ENCODE data around the gene HRCT1.
A peak's percentile ranks its signal among the peaks of the same experiment; 100 is the strongest.

Gene HRCT1

GRCh38 chr9:35951736-35952135 lies 45.7 kb downstream of the HRCT1 start:
- Histone ChIP-seq H3K36me3 (ENCODE audit: insufficient read depth, low read length) (no peaks in the 10 kb centered on the region), H3K9ac (ENCODE audit: low read length) (no peak overlapping the region), H3K4me3 (ENCODE audit: low read depth, low read length, poor library complexity, severe bottlenecking) (no peak overlapping the region), H3K79me2 (ENCODE audit: insufficient read depth, low read length) (no peaks in the 10 kb centered on the region), H4K20me1 (ENCODE audit: insufficient read depth, low read length) (no peaks in the 10 kb centered on the region), H2AFZ (ENCODE audit: low read length) (no peak overlapping the region), H3K4me2 (ENCODE audit: low read length) (no peak overlapping the region), H3K9me3 (ENCODE audit: low read length) (no peaks in the 10 kb centered on the region), H3K9me2 (ENCODE audit: low read depth, low read length) (no peaks in the 10 kb centered on the region), H3K4me1 (ENCODE audit: insufficient read depth, low read length, severe bottlenecking) (no peaks in the 10 kb centered on the region), H3F3A (ENCODE audit: insufficient read depth, low read length) (no peaks in the 10 kb centered on the region), H3K27me3 (ENCODE audit: insufficient read depth, low read length) (no peaks in the 10 kb centered on the region), H3K27ac (ENCODE audit: low read depth, low read length, poor library complexity, severe bottlenecking) (no peak overlapping the region)
- TF ChIP-seq CTCF (IDR thresholded peaks at IDR 0.05; ENCODE audit: low read length) (no peak), EZH2 (IDR thresholded peaks at IDR 0.05; ENCODE audit: borderline replicate concordance, low read length) (no peak)

- H3K27ac ChIP-seq (ENCODE audit: low read depth, low read length, poor library complexity, severe bottlenecking) = no peak overlapping the region
- no peaks in the 10 kb centered on the region for H4K20me1 ChIP-seq (ENCODE audit: insufficient read depth, low read length)
- H3K27me3 ChIP-seq (ENCODE audit: insufficient read depth, low read length) = no peaks in the 10 kb centered on the region
- TF ChIP-seq EZH2 (IDR thresholded peaks at IDR 0.05; ENCODE audit: borderline replicate concordance, low read length) (no peak), CTCF (IDR thresholded peaks at IDR 0.05; ENCODE audit: low read length) (no peak)
- no peaks in the 10 kb centered on the region for H3K9me3 ChIP-seq (ENCODE audit: low read length)
- H3K9ac ChIP-seq (ENCODE audit: low read length) = no peak overlapping the region
- no peaks in the 10 kb centered on the region for H3K9me2 ChIP-seq (ENCODE audit: low read depth, low read length)
- H3K4me1 ChIP-seq (ENCODE audit: insufficient read depth, low read length, severe bottlenecking) = no peaks in the 10 kb centered on the region
- no peak overlapping the region for H3K4me3 ChIP-seq (ENCODE audit: low read depth, low read length, poor library complexity, severe bottlenecking)
- no peak overlapping the region for H2AFZ ChIP-seq (ENCODE audit: low read length)
- H3K79me2 ChIP-seq (ENCODE audit: insufficient read depth, low read length) = no peaks in the 10 kb centered on the region
- H3K4me2 ChIP-seq (ENCODE audit: low read length) = no peak overlapping the region
- H3F3A ChIP-seq (ENCODE audit: insufficient read depth, low read length) = no peaks in the 10 kb centered on the region
- no peaks in the 10 kb centered on the region for H3K36me3 ChIP-seq (ENCODE audit: insufficient read depth, low read length)
Measured at GRCh38 chr9:35952526-35953191, 46.7 kb downstream of the HRCT1 start.

- no peaks in the 10 kb centered on the region for H3K79me2 ChIP-seq (ENCODE audit: insufficient read depth, low read length)
- no peaks in the 10 kb centered on the region for H3K36me3 ChIP-seq (ENCODE audit: insufficient read depth, low read length)
- no peaks in the 10 kb centered on the region for H3K9me2 ChIP-seq (ENCODE audit: low read depth, low read length)
- H3F3A ChIP-seq (ENCODE audit: insufficient read depth, low read length) = no peaks in the 10 kb centered on the region
- TF ChIP-seq EZH2 (IDR thresholded peaks at IDR 0.05; ENCODE audit: borderline replicate concordance, low read length) = no peak
- peak; percentile 86 for TF ChIP-seq CTCF (IDR thresholded peaks at IDR 0.05; ENCODE audit: low read length)
- H3K4me1 ChIP-seq (ENCODE audit: insufficient read depth, low read length, severe bottlenecking) = no peaks in the 10 kb centered on the region
- H3K9me3 ChIP-seq (ENCODE audit: low read length) = no peaks in the 10 kb centered on the region
- no peak overlapping the region for H3K27ac ChIP-seq (ENCODE audit: low read depth, low read length, poor library complexity, severe bottlenecking)
- H3K4me2 ChIP-seq (ENCODE audit: low read length) = no peak overlapping the region
- H3K4me3 ChIP-seq (ENCODE audit: low read depth, low read length, poor library complexity, severe bottlenecking) = no peak overlapping the region
- H3K27me3 ChIP-seq (ENCODE audit: insufficient read depth, low read length) = no peaks in the 10 kb centered on the region
- no peak overlapping the region for H3K9ac ChIP-seq (ENCODE audit: low read length)
- no peaks in the 10 kb centered on the region for H4K20me1 ChIP-seq (ENCODE audit: insufficient read depth, low read length)
- H2AFZ ChIP-seq (ENCODE audit: low read length) = no peak overlapping the region
Measured at GRCh38 chr9:35954942-35955546, 49.0 kb downstream of the HRCT1 start.

All from OCI-LY1 (cell line).